Muscle of arm (tissue), 12 donors: ENCODE measurements around the gene ATG9A. TPM values are rescaled to one million over a fixed set of nuclear protein-coding genes. Genes with fewer than 3 reads are reported as not detected.

ENCODE experiments used
- DNase-seq: peaks from one replicate; pipeline ENCODE4 v3.0.0-alpha.2; 2013
- polyA plus RNA-seq, 12 donors: library from polyadenylated mRNA; unstranded; fragments of 120-200 nt; gene quantifications; one replicate each; pipeline ENCODE4 v1.2.1, GENCODE V29; 2013; ENCODE audit not compliant: insufficient read length in 12 of 12

Gene ATG9A
- polyA plus RNA-seq, 12 donors = 26.7 to 49.9 (median 31.6) TPM; not detected in 1

GRCh38 chr2:219225350-219225749, 4.1 kb downstream of the ATG9A start:
- DNase-seq = no peak

- DNase-seq = no peak
These were observed 5.4 kb downstream of the ATG9A start for GRCh38 chr2:219223831-219224610.

GRCh38 chr2:219221957-219222518, 7.4 kb downstream of the ATG9A start:
- no peak for DNase-seq

GRCh38 chr2:219220652-219221402, 8.6 kb downstream of the ATG9A start:
- DNase-seq = no peak

- DNase-seq = no peak
These were observed 9.5 kb downstream of the ATG9A start for GRCh38 chr2:219219784-219220532.

- DNase-seq = peak; percentile 98
These were observed 10.4 kb downstream of the ATG9A start, which contains the start of gene ABCB6 for GRCh38 chr2:219218732-219219701. Gene ABCB6 (minus strand): TSS chr2:219218958. CDS start chr2:219218673, 285 bp downstream.

- DNase-seq = no peak
These were observed 11.2 kb downstream of the ATG9A start for GRCh38 chr2:219218217-219218731.

- no peak for DNase-seq
These were observed 12.9 kb downstream of the ATG9A start for GRCh38 chr2:219216535-219216915.

- DNase-seq = no peak
These were observed 13.4 kb downstream of the ATG9A start for GRCh38 chr2:219215871-219216534.

GRCh38 chr2:219214786-219215185, 14.7 kb downstream of the ATG9A start:
- no peak for DNase-seq

GRCh38 chr2:219214141-219214540, 15.3 kb downstream of the ATG9A start:
- DNase-seq = no peak

- no peak for DNase-seq
These were observed 15.9 kb downstream of the ATG9A start for GRCh38 chr2:219213486-219214071.

GRCh38 chr2:219213026-219213415, 16.4 kb downstream of the ATG9A start:
- DNase-seq = no peak

GRCh38 chr2:219210886-219211362, 18.5 kb downstream of the ATG9A start:
- no peak for DNase-seq

- DNase-seq = no peak
These were observed 19.1 kb downstream of the ATG9A start for GRCh38 chr2:219210196-219210885.

- DNase-seq = no peak
These were observed 19.9 kb downstream of the ATG9A start for GRCh38 chr2:219209236-219210195.
